ENCODE results near the gene GPC5.
"Not testable (repeated sequence)": the region's sequence is repeated elsewhere in the genome, so short reads cannot be mapped to it uniquely, and the experiment has no call there.

Gene GPC5

GRCh38 chr13:92514420-92515125 is 1116.2 kb downstream of the GPC5 start:
- no peak for DNase-seq

DNA sequence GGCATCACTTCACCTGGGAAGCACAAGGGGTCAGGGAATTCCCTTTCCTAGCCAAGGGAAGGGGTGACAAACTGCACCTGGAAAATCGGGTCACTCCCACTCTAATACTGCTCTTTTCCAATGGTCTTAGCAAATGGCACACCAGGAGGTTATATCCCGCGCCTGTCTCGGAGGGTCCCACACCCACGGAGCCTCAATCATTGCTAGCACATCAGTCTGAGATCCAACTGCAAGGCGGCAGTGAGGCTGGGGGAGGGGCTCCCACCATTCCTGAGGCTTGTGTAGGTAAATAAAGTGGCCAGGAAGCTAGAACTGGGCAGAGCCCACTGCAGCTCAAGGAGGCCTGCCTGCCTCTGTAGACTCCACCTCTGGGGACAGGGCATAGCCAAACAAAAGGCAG is 1118.5 kb downstream of the GPC5 start:
- DNase-seq = not testable (repeated sequence)

DNA sequence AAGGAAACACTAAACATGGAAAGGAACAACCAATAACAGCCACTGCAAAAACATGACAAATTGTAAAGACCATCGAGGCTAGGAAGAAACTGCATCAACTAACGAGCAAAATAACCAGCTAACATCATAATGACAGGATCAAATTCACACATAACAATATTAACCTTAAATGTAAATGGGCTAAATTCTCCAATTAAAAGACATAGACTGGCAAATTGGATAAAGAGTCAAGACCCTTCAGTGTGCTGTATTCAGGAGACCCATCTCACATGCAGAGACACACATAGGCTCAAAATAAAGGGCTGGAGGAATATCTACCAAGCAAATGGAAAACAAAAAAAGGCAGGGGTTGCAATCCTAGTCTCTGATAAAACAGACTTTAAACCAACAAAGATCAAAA is 1120.2 kb downstream of the GPC5 start:
- DNase-seq = not testable (repeated sequence)

GRCh38 chr13:92530364-92530763 is 1131.9 kb downstream of the GPC5 start:
- DNase-seq = no peak

DNA sequence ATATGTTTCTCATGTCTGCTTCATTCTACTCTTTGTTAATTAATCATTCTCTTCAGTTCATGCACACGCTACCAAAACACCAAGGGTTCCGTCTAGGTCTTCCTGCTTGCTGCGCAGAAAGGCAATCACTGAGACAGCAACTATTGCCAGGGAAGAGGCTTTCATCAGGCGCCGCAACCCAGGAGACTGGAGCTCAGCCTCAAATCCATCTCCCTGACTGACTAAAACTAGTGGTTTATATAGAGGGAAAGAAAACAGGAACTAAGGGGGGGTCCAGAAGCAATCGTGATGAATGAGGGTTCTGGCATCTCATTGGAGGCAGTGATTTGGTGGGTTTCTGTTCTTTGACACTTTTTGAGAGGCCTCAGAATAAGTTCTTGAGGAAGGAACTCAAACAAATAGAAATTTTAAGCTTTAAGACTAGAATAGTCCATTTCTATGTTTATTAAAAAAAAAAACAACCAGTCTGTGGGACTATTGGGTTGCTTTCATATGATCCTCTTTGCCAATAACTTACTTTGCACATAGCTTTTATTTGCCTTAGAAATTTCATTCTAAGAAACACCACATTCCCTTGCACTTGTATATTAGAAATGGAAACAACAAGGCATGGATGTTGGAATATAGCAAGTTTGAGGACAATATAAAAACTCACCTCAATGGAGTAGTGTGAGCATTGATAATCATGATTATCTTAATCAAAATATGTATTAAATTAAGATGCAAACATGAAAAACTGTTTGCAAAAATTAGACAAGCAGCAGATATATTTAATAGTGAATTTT is 1137.0 kb downstream of the GPC5 start:
- no peak for DNase-seq

DNA sequence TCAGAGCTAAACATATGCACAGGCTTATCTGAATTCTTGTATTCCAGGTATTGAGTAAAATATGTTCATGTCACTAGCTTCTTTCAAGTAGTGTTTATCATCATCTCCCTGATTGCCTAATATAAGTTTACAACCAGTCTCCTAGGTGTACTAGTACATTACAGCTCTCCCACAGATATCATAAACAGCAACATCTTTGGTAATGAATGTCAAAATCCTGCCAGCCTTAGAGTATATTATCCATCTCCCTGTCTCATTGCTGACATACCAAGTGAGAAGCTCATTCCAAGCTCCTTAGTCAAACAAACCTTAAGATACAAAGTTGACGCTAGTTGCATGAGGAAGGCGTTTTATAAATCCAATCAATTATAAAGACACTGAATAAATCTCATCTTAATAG is 1139.0 kb downstream of the GPC5 start:
- DNase-seq = no peak

- no peak for DNase-seq
Measured at GRCh38 chr13:92538164-92538563, 1139.7 kb downstream of the GPC5 start.

DNA sequence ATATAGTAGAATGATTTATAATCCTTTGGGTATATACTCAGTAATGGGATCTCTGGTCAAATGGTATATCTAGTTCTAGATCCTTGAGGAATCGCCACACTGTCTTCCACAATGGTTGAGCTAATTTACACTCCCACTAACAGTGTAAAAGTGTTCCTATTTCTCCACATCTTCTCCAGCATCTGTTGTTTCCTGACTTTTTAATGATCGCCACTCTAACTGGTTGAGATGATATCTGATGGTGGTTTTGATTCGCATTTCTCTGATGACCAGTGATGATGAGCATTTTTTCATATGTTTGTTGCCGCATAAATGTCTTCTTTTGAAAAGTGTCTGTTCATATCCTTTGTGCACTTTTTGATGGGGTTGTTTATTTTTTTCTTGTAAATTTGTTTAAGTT is 1140.7 kb downstream of the GPC5 start:
- DNase-seq = not testable (repeated sequence)

- no peak for DNase-seq
Measured at GRCh38 chr13:92547266-92547665, 1148.8 kb downstream of the GPC5 start.

DNA sequence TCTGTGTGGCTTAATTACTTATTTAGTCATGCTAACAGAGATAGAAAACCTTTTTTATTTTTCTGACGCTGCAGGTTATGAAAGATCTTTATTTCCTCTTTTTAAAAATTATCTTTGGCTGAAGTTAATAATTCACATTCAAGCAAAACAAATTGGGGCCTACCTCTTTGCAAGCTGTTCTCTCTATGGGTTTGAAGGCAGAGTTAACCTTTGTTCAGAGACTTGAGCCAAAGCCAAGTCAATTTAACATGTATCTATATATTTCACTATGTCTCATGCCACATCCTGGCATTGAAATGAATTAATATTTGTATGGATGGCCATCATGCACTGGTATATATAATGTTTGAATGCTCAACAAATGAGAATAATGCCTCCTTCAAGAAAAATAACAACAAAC is 1150.9 kb downstream of the GPC5 start:
- DNase-seq = no peak

DNA sequence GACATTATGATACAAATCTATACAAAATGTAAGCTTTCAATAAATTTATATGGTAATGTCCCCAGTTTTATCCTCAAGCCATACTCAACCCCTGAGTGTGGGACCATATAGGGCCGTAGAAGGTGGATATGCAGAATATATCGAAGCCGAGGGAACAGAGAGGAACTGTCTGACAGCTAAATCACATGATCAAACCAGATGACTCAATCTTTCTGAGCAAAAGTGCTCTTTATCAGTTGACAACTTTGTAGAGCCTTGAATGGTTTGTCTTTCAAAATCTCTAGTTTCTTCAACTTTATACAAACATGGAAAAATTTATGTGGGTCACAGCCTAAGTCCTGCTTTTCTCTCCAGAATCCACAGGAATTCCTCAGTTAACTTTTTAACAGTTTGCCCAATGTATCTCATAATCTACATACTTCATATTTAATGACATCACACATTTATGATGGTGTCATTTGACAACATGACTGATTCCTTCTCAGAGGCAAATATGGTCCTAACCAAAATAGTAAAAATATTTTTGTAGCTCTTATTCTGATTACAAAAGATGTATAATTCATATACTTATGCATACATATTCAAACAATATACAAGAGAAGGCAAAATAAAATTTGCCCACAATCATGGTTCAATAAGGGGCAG is 1155.2 kb downstream of the GPC5 start:
- DNase-seq = no peak

DNA sequence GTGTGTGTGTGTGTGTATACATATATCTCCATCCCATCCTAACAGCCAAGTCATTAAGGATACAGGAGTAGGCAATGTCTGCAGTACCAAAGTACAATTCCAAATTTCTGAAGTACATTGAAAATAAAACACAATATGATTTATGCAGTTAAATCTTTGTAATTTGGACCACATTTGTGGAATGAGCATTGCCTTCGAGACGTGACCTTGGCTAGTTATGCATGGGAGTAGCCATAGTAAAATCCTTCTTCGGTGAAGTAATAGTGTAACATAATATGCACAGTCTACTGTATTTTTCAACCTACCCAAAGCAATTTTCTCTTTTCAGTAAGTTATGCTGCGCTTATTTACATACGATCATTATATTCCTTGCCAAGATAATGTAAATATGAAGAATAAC is 1162.5 kb downstream of the GPC5 start:
- DNase-seq = no peak

- DNase-seq = no peak
Measured at GRCh38 chr13:92564942-92565341, 1166.5 kb downstream of the GPC5 start.

- DNase-seq = no peak
Measured at GRCh38 chr13:92566767-92567166, 1168.3 kb downstream of the GPC5 start.

GRCh38 chr13:92572190-92572589 is 1173.8 kb downstream of the GPC5 start:
- no peak for DNase-seq

DNA sequence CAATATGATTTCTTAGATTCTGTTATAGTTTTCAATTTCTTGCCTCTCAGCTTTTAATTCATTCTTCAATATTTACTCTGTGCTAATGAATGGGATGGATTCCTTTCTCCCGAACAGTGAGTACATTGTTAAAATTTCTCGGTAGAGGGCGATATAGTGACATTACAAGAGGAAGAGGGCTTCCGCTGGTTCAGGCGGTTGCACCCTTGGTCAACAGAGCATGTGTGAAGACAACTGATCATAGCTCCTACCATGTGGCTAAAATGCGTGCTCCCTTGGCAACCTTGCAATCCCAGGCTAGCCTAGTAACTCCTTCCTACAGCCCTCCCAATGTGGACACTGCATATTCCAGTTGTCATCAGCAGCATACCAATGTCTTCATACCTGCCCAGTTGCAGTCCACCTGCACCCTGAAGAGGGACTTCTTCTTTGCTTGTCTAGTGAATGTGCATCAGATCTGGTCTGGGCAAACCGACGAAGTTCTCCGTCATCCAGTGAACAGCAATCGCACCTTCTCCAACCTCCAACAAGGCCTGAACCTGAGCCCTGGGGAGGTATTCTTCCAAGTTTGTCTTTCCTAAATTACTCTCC is 1175.1 kb downstream of the GPC5 start:
- DNase-seq = no peak

DNA sequence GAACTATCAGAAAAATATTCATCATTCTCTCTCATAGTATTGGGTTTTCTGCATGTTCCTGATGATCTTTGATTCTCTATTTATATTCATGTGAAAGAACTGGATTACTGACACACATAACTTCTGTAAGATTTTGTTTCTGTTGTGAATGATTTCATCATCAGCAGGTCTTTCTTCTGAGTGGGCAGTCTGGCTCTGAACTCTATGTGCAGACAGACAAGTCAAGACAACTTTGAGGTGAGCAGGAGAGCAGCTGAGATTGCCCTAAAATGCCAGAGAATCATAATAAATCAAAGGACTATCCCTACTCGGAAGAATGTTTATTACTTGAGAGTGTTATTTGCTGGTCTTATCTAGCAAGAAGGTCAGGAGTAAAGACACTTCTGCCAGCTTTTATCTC is 1176.1 kb downstream of the GPC5 start:
- no peak for DNase-seq

DNA sequence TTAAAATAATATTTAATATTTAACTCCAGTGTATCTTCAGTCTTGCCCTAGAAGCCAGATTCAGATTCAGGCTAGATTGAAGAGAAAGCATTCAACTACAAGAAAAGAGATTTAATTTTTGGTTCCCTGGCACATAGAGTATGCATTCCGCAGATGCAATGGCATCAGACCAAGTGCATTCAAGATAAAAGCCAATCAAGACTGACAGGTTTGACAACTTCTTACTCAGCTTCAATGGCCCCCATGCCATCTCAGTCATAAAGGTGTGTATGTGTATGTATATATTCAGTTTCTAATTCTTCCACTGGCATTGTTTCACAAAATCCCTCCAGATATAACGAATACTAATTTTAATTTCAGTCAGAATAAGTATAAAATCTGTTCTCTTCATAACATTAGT is 1177.4 kb downstream of the GPC5 start:
- DNase-seq = no peak

GRCh38 chr13:92578358-92578757 is 1179.9 kb downstream of the GPC5 start:
- no peak for DNase-seq

GRCh38 chr13:92589955-92590354 is 1191.5 kb downstream of the GPC5 start:
- no peak for DNase-seq

- DNase-seq = no peak
Measured at GRCh38 chr13:92590503-92590908, 1192.1 kb downstream of the GPC5 start.

DNA sequence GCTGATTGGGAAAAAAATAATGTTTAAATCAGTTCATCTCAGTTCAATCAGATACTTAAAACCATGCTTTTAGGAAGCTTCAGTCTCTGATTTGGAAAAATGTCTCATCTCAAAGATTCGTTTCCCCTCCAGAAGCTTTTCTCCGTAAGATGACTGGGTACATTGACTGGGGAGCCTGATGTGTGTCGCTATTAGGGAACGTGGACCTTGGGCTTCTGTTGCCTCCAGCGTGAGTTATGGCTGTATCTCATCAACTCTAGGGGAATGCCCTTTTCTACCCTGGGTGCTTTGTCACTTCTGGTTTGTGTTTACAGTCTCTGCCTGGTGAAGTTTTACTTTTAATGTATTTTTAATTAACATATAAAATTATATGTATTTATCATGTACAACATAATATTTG is 1192.7 kb downstream of the GPC5 start:
- DNase-seq = no peak

GRCh38 chr13:92592757-92593156 is 1194.3 kb downstream of the GPC5 start:
- no peak for DNase-seq

DNA sequence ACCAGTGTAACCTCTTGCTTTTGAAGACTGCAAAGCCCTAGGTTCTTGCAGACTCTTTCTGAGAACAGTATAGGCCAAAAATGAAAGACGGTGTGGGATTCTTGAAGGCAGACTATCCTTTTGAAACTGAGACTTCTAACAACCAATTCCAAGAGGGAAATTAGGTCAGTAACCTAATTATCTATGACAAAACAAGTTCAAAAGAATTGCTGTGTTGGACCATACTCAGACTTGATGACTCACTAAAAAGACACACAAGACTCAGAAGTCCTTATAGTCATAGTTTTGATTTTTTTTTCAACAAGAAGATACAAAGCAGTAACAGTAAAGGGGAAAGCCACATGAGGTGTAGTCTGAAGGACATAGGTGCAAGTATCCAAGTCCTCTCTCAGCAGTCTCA is 1204.1 kb downstream of the GPC5 start:
- DNase-seq = no peak

All from NCI-H2171 (cell line).